ENCODE results near the gene TNNC1.
A peak's percentile ranks its signal among the peaks of the same experiment; 100 is the strongest.

TNNC1 gene

GRCh38 chr3:52428151-52429005, 25.5 kb downstream of the TNNC1 start:
- DNase-seq, result peak; percentile 33 to 57

- no peak for DNase-seq
These were observed 30.7 kb downstream of the TNNC1 start for GRCh38 chr3:52423173-52423572.

GRCh38 chr3:52422669-52423068, 31.2 kb downstream of the TNNC1 start:
- no peak for DNase-seq

- DNase-seq, result no peak
These were observed 33.5 kb downstream of the TNNC1 start for GRCh38 chr3:52420388-52420787.

- no peak for DNase-seq
These were observed 38.0 kb downstream of the TNNC1 start for GRCh38 chr3:52415800-52416199.

GRCh38 chr3:52408466-52408865, 45.4 kb downstream of the TNNC1 start:
- no peak for DNase-seq

- no peak for DNase-seq
These were observed 46.1 kb downstream of the TNNC1 start for GRCh38 chr3:52407779-52408178.

GRCh38 chr3:52406791-52407510, 46.9 kb downstream of the TNNC1 start:
- DNase-seq, result no peak

GRCh38 chr3:52406231-52406661, 47.6 kb downstream of the TNNC1 start:
- no peak for DNase-seq

GRCh38 chr3:52405601-52406110, 48.2 kb downstream of the TNNC1 start:
- no peak for DNase-seq

- DNase-seq, result no peak
These were observed 48.8 kb downstream of the TNNC1 start for GRCh38 chr3:52405066-52405465.

GRCh38 chr3:52404391-52404790, 49.5 kb downstream of the TNNC1 start:
- DNase-seq, result no peak

GRCh38 chr3:52403955-52404354, 49.9 kb downstream of the TNNC1 start:
- DNase-seq, result no peak

- no peak for DNase-seq
These were observed 50.5 kb downstream of the TNNC1 start for GRCh38 chr3:52403271-52403841.

GRCh38 chr3:52402706-52403270, 51.1 kb downstream of the TNNC1 start:
- no peak for DNase-seq

- no peak for DNase-seq
These were observed 51.7 kb downstream of the TNNC1 start for GRCh38 chr3:52402101-52402521.

GRCh38 chr3:52401551-52401950, 52.3 kb downstream of the TNNC1 start:
- no peak for DNase-seq
